NCI-H82 (cell line): ENCODE results near the gene MAPKAP1.
"Not testable (repeated sequence)": the region's sequence is repeated elsewhere in the genome, so short reads cannot be mapped to it uniquely, and the experiment has no call there.

Experiments
- DNase-seq: peaks from one replicate; lab custom pipeline; 2025; lab: John Stamatoyannopoulos, UW

The MAPKAP1 gene

GRCh38 chr9:125730168-125730567 lies 23.2 kb upstream of the MAPKAP1 start:
- DNase-seq, result no peak

GRCh38 chr9:125726456-125727132 lies 19.6 kb upstream of the MAPKAP1 start:
- no peak for DNase-seq

GRCh38 chr9:125707472-125707804 lies 430 bp upstream of the MAPKAP1 start:
- no peak for DNase-seq

- DNase-seq, result no peak
Observed at GRCh38 chr9:125705893-125706292, 1.1 kb downstream of the MAPKAP1 start.

- DNase-seq, result no peak
Observed at GRCh38 chr9:125703662-125704061, 3.3 kb downstream of the MAPKAP1 start.

GRCh38 chr9:125701351-125701750 lies 5.7 kb downstream of the MAPKAP1 start:
- no peak for DNase-seq

- no peak for DNase-seq
Observed at GRCh38 chr9:125700791-125701190, 6.2 kb downstream of the MAPKAP1 start.

- DNase-seq, result no peak
Observed at GRCh38 chr9:125699870-125700269, 7.1 kb downstream of the MAPKAP1 start.

- no peak for DNase-seq
Observed at GRCh38 chr9:125696106-125696647, 10.8 kb downstream of the MAPKAP1 start.

GRCh38 chr9:125695548-125695947 lies 11.5 kb downstream of the MAPKAP1 start:
- DNase-seq, result not testable (repeated sequence)

GRCh38 chr9:125694478-125694877 lies 12.5 kb downstream of the MAPKAP1 start:
- no peak for DNase-seq

- DNase-seq, result not testable (repeated sequence)
Observed at GRCh38 chr9:125693492-125693891, 13.5 kb downstream of the MAPKAP1 start.

- no peak for DNase-seq
Observed at GRCh38 chr9:125691869-125692268, 15.1 kb downstream of the MAPKAP1 start.

GRCh38 chr9:125690679-125691078 lies 16.3 kb downstream of the MAPKAP1 start:
- no peak for DNase-seq

- DNase-seq, result peak; percentile 89
Observed at GRCh38 chr9:125687163-125687863, 19.7 kb downstream of the MAPKAP1 start.

- DNase-seq, result no peak
Observed at GRCh38 chr9:125685167-125685566, 21.8 kb downstream of the MAPKAP1 start.

- no peak for DNase-seq
Observed at GRCh38 chr9:125683486-125683885, 23.5 kb downstream of the MAPKAP1 start.

GRCh38 chr9:125682340-125682739 lies 24.7 kb downstream of the MAPKAP1 start:
- no peak for DNase-seq

- no peak for DNase-seq
Observed at GRCh38 chr9:125681657-125682056, 25.4 kb downstream of the MAPKAP1 start.

GRCh38 chr9:125681086-125681622 lies 25.9 kb downstream of the MAPKAP1 start:
- DNase-seq, result no peak

GRCh38 chr9:125680445-125680844 lies 26.6 kb downstream of the MAPKAP1 start:
- DNase-seq, result no peak

GRCh38 chr9:125679597-125680189 lies 27.3 kb downstream of the MAPKAP1 start:
- no peak for DNase-seq
